CD4-positive, CD25-positive, alpha-beta regulatory T cell (primary cell): ENCODE data around the gene ROBO1. TPM values are rescaled to one million over a fixed set of nuclear protein-coding genes. Genes with fewer than 3 reads are reported as not detected.

ENCODE experiments used
- ATAC-seq, 2 donors: fragments of 150-1000 bp; cut with Tn5 transposase; one replicate each; pipeline ENCODE4 v1.10.0; 2021; ENCODE audit warnings: low read depth in 2 of 2, moderate number of reproducible peaks in 2 of 2, moderate library complexity in 1 of 2
- DNase-seq, 3 donors: peaks; one replicate each; pipeline versions ENCODE4 v3.0.0 to v3.0.0-alpha.2; 2012 to 2022; ENCODE audit warnings: mixed read lengths in 1 of 3
- H3K27ac ChIP-seq: one replicate; pipeline ENCODE4 v1.7.0; 2013; ENCODE audit warnings: mild to moderate bottlenecking, low read length; ENCODE audit not compliant: insufficient read depth, poor library complexity, severe bottlenecking
- H3K27me3 ChIP-seq: one replicate; pipeline ENCODE4 v1.7.0; 2013; ENCODE audit warnings: low read length; ENCODE audit not compliant: control insufficient read depth, insufficient read depth
- H3K36me3 ChIP-seq: one replicate; pipeline ENCODE4 v1.7.0; 2013; ENCODE audit warnings: mild to moderate bottlenecking, low read length, moderate library complexity; ENCODE audit not compliant: control insufficient read depth, insufficient read depth
- H3K4me1 ChIP-seq: 2 replicates; pipeline ENCODE4 v1.7.0; 2013; ENCODE audit warnings: mild to moderate bottlenecking, low read length; ENCODE audit not compliant: insufficient read depth, control insufficient read depth, poor library complexity, severe bottlenecking
- H3K4me3 ChIP-seq: one replicate; pipeline ENCODE4 v1.7.0; 2013; ENCODE audit warnings: low read depth, mild to moderate bottlenecking, low read length, moderate library complexity
- H3K9me3 ChIP-seq, 2 experiments: 1 replicate in 1 of 2; 2 replicates in 1 of 2; pipeline ENCODE4 v1.7.0; 2013; ENCODE audit warnings: low read length in 2 of 2, mild to moderate bottlenecking in 1 of 2, moderate library complexity in 1 of 2; ENCODE audit not compliant: control insufficient read depth in 2 of 2
- H3K27ac Mint-ChIP-seq, 3 donors: one replicate each; pipeline ENCODE4 v1.8.0; 2020 to 2022; ENCODE audit warnings: mild to moderate bottlenecking in 3 of 3, mixed read lengths in 3 of 3, moderate library complexity in 2 of 3
- H3K27me3 Mint-ChIP-seq: one replicate; pipeline ENCODE4 v1.8.0; 2022; ENCODE audit warnings: mild to moderate bottlenecking, mixed read lengths
- H3K36me3 Mint-ChIP-seq: one replicate; pipeline ENCODE4 v1.8.0; 2020; ENCODE audit warnings: mixed read lengths
- H3K4me1 Mint-ChIP-seq, 4 donors: one replicate each; pipeline ENCODE4 v1.8.0; 2020 to 2022; ENCODE audit warnings: mixed read lengths in 4 of 4, mild to moderate bottlenecking in 1 of 4
- H3K4me3 Mint-ChIP-seq, 4 donors: one replicate each; pipeline ENCODE4 v1.8.0; 2020 to 2022; ENCODE audit warnings: mild to moderate bottlenecking in 4 of 4, mixed read lengths in 4 of 4, moderate library complexity in 3 of 4
- H3K9me3 Mint-ChIP-seq, 7 donors: one replicate each; pipeline ENCODE4 v1.8.0; 2020 to 2022; ENCODE audit warnings: mixed read lengths in 7 of 7, mild to moderate bottlenecking in 3 of 7, moderate library complexity in 2 of 7
- polyA plus RNA-seq, 4 donors: library from polyadenylated mRNA; unstranded; fragments of 300-500 nt; fragmentation: Illumina TruSeq; gene quantifications; one replicate each; pipeline ENCODE4 v1.2.3, GENCODE V29; 2021
- total RNA-seq: library from RNA; stranded (reverse); gene quantifications from one replicate; pipeline ENCODE4 v1.2.3, GENCODE V29; 2022

The ROBO1 gene
- total and polyA plus RNA-seq, 5 donors from 2014 or later, result not detected

- Mint-ChIP-seq H3K4me3 (no peak overlapping the region), H3K27me3 (no peaks in the 10 kb centered on the region), H3K9me3 (peaks cover 0 to 4% (median 1%) of the 10 kb centered on the region in 7 donors), H3K27ac (no peak overlapping the region), H3K4me1 (no peaks in the 10 kb centered on the region), H3K36me3 (no peaks in the 10 kb centered on the region)
- Histone ChIP-seq H3K4me1 (no peaks in the 10 kb centered on the region), H3K36me3 (no peaks in the 10 kb centered on the region), H3K9me3 (no peaks in the 10 kb centered on the region), H3K27ac (no peak overlapping the region), H3K4me3 (no peak overlapping the region), H3K27me3 (no peaks in the 10 kb centered on the region)
- no peak for ATAC-seq
- DNase-seq, result no peak
These were observed 1123.0 kb downstream of the ROBO1 start for GRCh38 chr3:78644847-78645246.

DNA sequence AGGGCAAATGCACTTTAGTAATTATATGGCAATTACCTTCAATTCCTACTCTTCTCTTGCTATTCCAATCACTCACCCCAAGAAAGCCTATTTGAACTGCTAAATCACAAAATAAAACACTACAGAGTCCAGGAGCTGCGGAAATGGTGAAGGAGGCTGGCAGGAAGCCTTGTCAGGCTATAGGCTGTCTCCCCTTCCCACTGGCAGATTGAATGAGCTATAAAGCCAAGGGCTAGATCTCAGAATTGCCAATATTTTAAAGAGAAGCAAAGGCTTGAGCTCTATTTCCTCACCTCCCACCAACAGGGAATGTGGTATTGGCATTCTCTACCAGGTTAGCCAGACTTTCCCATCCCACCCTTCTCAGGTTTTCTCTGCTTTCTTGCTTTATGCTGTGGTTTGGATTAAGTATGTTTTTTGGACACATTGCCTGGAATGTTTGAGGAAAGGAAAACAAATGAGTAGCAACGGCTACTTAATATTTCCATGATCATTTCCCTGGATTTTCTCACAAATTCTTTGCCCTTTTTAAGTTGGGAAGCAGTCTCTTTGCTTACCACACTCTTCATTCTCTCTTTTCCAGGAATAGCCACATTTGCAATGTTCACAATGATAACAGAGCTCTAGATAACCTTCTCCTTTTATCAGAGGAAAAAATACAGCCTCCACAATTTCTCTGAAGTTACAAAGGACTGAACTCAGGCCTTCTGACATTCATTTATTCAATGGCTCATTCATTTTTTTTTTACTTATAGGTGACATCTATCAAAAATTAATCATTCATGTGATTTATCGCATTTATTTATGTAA is 1125.4 kb downstream of the ROBO1 start:
- ATAC-seq (no peak), DNase-seq (no peak)
- Histone ChIP-seq H3K27me3 (no peaks in the 10 kb centered on the region), H3K36me3 (no peaks in the 10 kb centered on the region), H3K4me3 (no peak overlapping the region), H3K9me3 (peaks cover 0 to 4% of the 10 kb centered on the region in 2 experiments), H3K27ac (no peak overlapping the region), H3K4me1 (no peaks in the 10 kb centered on the region)
- H3K27me3 Mint-ChIP-seq, result no peaks in the 10 kb centered on the region
- no peaks in the 10 kb centered on the region for H3K36me3 Mint-ChIP-seq
- H3K4me3 Mint-ChIP-seq, result no peak overlapping the region
- H3K9me3 Mint-ChIP-seq, result peaks cover 0 to 7% (median 0%) of the 10 kb centered on the region in 7 donors
- no peak overlapping the region for H3K27ac Mint-ChIP-seq
- no peaks in the 10 kb centered on the region for H3K4me1 Mint-ChIP-seq

DNA sequence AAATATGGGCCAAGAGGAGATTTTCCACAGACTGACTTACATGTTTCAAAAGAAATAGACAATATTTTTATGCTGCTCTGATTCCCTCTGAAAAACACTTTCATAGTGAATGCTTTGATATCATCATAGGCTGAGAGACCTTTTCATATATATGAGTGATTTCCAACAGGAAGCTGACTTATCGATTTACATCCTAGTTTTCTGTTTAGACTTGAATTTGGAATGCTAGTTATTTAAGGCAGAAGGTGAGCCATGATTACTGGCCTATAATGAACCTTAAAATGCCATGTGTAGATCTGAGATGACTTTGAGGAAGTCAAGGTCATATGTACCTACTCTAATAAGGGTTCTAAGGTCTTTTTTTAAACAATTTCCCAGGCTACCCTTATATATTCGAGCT is 1126.1 kb downstream of the ROBO1 start:
- Histone ChIP-seq H3K36me3 (no peaks in the 10 kb centered on the region), H3K4me1 (no peaks in the 10 kb centered on the region), H3K4me3 (no peak overlapping the region), H3K9me3 (peaks cover 0 to 4% of the 10 kb centered on the region in 2 experiments), H3K27ac (no peak overlapping the region), H3K27me3 (no peaks in the 10 kb centered on the region)
- H3K4me3 Mint-ChIP-seq, result no peak overlapping the region
- no peaks in the 10 kb centered on the region for H3K4me1 Mint-ChIP-seq
- no peaks in the 10 kb centered on the region for H3K27me3 Mint-ChIP-seq
- no peak for ATAC-seq
- H3K36me3 Mint-ChIP-seq, result no peaks in the 10 kb centered on the region
- H3K27ac Mint-ChIP-seq, result no peak overlapping the region
- peaks cover 0 to 7% (median 0%) of the 10 kb centered on the region in 7 donors for H3K9me3 Mint-ChIP-seq
- DNase-seq, result no peak

- peaks cover 2 to 4% of the 10 kb centered on the region in 2 experiments for H3K9me3 ChIP-seq
- H3K4me3 ChIP-seq, result no peak overlapping the region
- no peaks in the 10 kb centered on the region for H3K27me3 ChIP-seq
- no peak overlapping the region for H3K4me3 Mint-ChIP-seq
- no peaks in the 10 kb centered on the region for H3K27me3 Mint-ChIP-seq
- ATAC-seq (no peak), DNase-seq (no peak)
- no peaks in the 10 kb centered on the region for H3K4me1 ChIP-seq
- H3K36me3 Mint-ChIP-seq, result no peaks in the 10 kb centered on the region
- no peak overlapping the region for H3K27ac Mint-ChIP-seq
- H3K27ac ChIP-seq, result no peak overlapping the region
- no peaks in the 10 kb centered on the region for H3K4me1 Mint-ChIP-seq
- peaks cover 0 to 4% (median 3%) of the 10 kb centered on the region in 7 donors for H3K9me3 Mint-ChIP-seq
- H3K36me3 ChIP-seq, result no peaks in the 10 kb centered on the region
These were observed 1133.5 kb downstream of the ROBO1 start for GRCh38 chr3:78634316-78634715.

DNA sequence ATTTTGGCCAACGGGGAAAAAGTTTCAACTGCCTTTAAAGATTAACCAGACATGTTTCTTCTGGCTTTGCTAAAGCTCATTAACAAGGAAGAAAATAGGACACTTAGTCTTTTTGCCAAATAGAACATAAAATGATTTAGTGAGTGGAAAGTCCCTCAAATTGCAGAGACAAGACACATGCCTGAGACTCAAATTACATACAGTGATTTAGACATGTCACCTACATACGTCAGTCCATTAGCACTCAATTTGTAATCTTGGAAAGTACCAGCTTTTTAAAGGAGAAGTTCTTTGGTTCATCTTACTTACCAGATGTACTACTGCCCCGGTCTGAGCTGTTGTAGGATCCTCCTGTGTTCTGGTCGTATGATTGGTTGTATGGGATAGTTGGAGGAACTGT is 1134.2 kb downstream of the ROBO1 start:
- DNase-seq (no peak), ATAC-seq (no peak)
- Mint-ChIP-seq H3K36me3 (no peaks in the 10 kb centered on the region), H3K27me3 (no peaks in the 10 kb centered on the region), H3K4me3 (no peak overlapping the region), H3K27ac (no peak overlapping the region), H3K4me1 (no peaks in the 10 kb centered on the region), H3K9me3 (peaks cover 0 to 7% (median 3%) of the 10 kb centered on the region in 7 donors)
- Histone ChIP-seq H3K4me3 (no peak overlapping the region), H3K4me1 (no peaks in the 10 kb centered on the region), H3K9me3 (peaks cover 2% of the 10 kb centered on the region in 2 experiments), H3K36me3 (no peaks in the 10 kb centered on the region), H3K27ac (no peak overlapping the region), H3K27me3 (no peaks in the 10 kb centered on the region)

GRCh38 chr3:78632925-78633553 is 1134.8 kb downstream of the ROBO1 start:
- Mint-ChIP-seq H3K36me3 (no peaks in the 10 kb centered on the region), H3K9me3 (peaks cover 0 to 11% (median 6%) of the 10 kb centered on the region in 7 donors), H3K27me3 (no peaks in the 10 kb centered on the region), H3K27ac (no peak overlapping the region), H3K4me1 (no peaks in the 10 kb centered on the region), H3K4me3 (no peak overlapping the region)
- ATAC-seq, result no peak
- H3K36me3 ChIP-seq, result no peaks in the 10 kb centered on the region
- no peak overlapping the region for H3K4me3 ChIP-seq
- no peaks in the 10 kb centered on the region for H3K27me3 ChIP-seq
- H3K4me1 ChIP-seq, result no peaks in the 10 kb centered on the region
- no peak overlapping the region for H3K27ac ChIP-seq
- DNase-seq, result no peak
- H3K9me3 ChIP-seq, result peaks cover 0 to 2% of the 10 kb centered on the region in 2 experiments

GRCh38 chr3:78629544-78629943 is 1138.3 kb downstream of the ROBO1 start:
- no peak overlapping the region for H3K4me3 Mint-ChIP-seq
- H3K4me1 Mint-ChIP-seq, result no peaks in the 10 kb centered on the region
- H3K27me3 ChIP-seq, result no peaks in the 10 kb centered on the region
- H3K27ac ChIP-seq, result no peak overlapping the region
- no peaks in the 10 kb centered on the region for H3K36me3 ChIP-seq
- no peak overlapping the region for H3K27ac Mint-ChIP-seq
- ATAC-seq, result no peak
- no peaks in the 10 kb centered on the region for H3K4me1 ChIP-seq
- H3K9me3 ChIP-seq, result no peaks in the 10 kb centered on the region
- H3K4me3 ChIP-seq, result no peak overlapping the region
- peaks cover 2 to 11% (median 6%) of the 10 kb centered on the region in 7 donors for H3K9me3 Mint-ChIP-seq
- no peaks in the 10 kb centered on the region for H3K36me3 Mint-ChIP-seq
- no peak for DNase-seq
- no peaks in the 10 kb centered on the region for H3K27me3 Mint-ChIP-seq
